Measurements from ENCODE around the gene ABCA3. TPM values are rescaled to one million over a fixed set of nuclear protein-coding genes. Genes with fewer than 3 reads are reported as not detected.

The ABCA3 gene
- total and polyA plus RNA-seq, 2 of the 8 experiments (the other 6 are each of a cell fraction or from before 2014, with no cell fraction given) = 5.7 to 7.9 TPM

DNA sequence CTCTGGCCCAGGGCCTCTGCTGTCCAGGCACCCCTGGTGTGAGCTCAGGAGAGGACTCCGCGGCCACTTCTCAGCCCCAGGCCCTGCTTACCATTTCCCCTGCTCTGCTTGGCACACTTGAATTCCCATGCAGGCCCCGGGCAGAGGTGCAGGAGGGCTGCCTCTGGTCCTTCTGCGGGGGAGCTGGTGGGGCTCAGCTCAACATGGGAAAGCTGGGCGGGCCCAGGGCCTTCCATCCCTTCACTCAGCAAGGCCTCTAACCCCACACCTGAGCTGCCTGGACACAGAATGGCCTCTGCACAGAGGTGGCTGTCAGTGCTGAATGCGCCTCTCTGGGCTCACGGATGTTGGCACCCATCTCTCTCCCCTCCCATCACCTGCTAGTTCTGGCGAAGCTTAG lies 60.1 kb downstream of the ABCA3 start:
- no peak overlapping the region for H3K56ac ChIP-seq (replicated peaks; ENCODE audit: insufficient read length, low read depth, low read length)
- FAIRE-seq = no peak
- no peak overlapping the region for H3K4ac ChIP-seq (replicated peaks; ENCODE audit: insufficient read length, low read depth, low read length)
- no peaks in the 10 kb centered on the region for H3K27me3 ChIP-seq (replicated peaks in 1 of 4; ENCODE audit: control insufficient read depth in 3 of 4, extremely low read depth in 1 of 4, insufficient read depth in 3 of 4, low read length in 3 of 4)
- no peak overlapping the region for H2BK120ac ChIP-seq (replicated peaks; ENCODE audit: low read depth, low read length)
- no peak overlapping the region for H2BK20ac ChIP-seq (ENCODE audit: low read length)
- no peak overlapping the region for H2BK5ac ChIP-seq (ENCODE audit: low read depth, low read length)
- no peak overlapping the region for H4K5ac ChIP-seq (ENCODE audit: insufficient read length, low read depth, low read length)
- H4K8ac ChIP-seq (ENCODE audit: extremely low read depth, insufficient read depth, low read length) = no peak overlapping the region
- no peak overlapping the region for H3K18ac ChIP-seq (ENCODE audit: extremely low read depth, low read length)
- no peak overlapping the region for H2AK5ac ChIP-seq (ENCODE audit: low read depth, low read length)
- TF ChIP-seq CHD1 (IDR thresholded peaks at IDR 0.05; ENCODE audit: low read depth, low read length) (no peak), YY1 (IDR thresholded peaks at IDR 0.05; ENCODE audit: low read depth, low read length) (no peak), TBP (IDR thresholded peaks at IDR 0.05; ENCODE audit: low read depth, low read length) (no peak), JUN (IDR thresholded peaks at IDR 0.05; ENCODE audit: low read depth, low read length) (no peak), SP2 (IDR thresholded peaks at IDR 0.05; ENCODE audit: low read length) (no peak), CEBPB (IDR thresholded peaks at IDR 0.05; ENCODE audit: low read depth, low read length) (no peak), EGR1 (IDR thresholded peaks at IDR 0.05; ENCODE audit: borderline replicate concordance, low read depth, low read length) (no peak), TEAD4 (IDR thresholded peaks at IDR 0.05; ENCODE audit: low read depth, low read length) (no peak), SUZ12 (IDR thresholded peaks at IDR 0.05; ENCODE audit: low read length) (no peak), TAF7 (optimal IDR thresholded peaks at IDR 0.05; ENCODE audit: borderline replicate concordance, low read depth, low read length) (no peak), NRF1 (IDR thresholded peaks at IDR 0.05; ENCODE audit: low read depth, low read length) (no peak)
- H2AFZ ChIP-seq (ENCODE audit: low read length) = no peak overlapping the region
- DNase-seq (ENCODE audit: low read depth in 1 of 2, low spot score in 2 of 2) = no peak
- no peak overlapping the region for H3K27ac ChIP-seq (ENCODE audit: low read depth, low read length)
- H3K79me2 ChIP-seq (ENCODE audit: control insufficient read depth in 1 of 2, insufficient read depth in 2 of 2, low read length in 2 of 2) = no peaks in the 10 kb centered on the region
- no peak overlapping the region for H4K91ac ChIP-seq (replicated peaks; ENCODE audit: insufficient read length, low read length)
- no peak overlapping the region for H3K9ac ChIP-seq (replicated peaks in 1 of 4; ENCODE audit: extremely low read depth in 1 of 4, low read depth in 3 of 4, low read length in 3 of 4)
- ChIA-PET CTCF (ENCODE audit: partially characterized antibody) (interaction anchor here (0.7 to 4.8 kb wide), 11 partner anchors 8 to 221 kb away, joined by 3 to 30 read pairs (median 4); partner anchors contain the start of gene ABCA3), POLR2A (ENCODE audit: partially characterized antibody) (interaction anchor here (0.7 to 3.6 kb wide), 6 partner anchors 9 to 188 kb away, joined by 3 to 29 read pairs (median 4); no protein-coding TSS in a partner anchor)
- no peak overlapping the region for H2BK12ac ChIP-seq (ENCODE audit: low read depth, low read length)
- H3K9me3 ChIP-seq (ENCODE audit: insufficient read depth in 2 of 2, low read depth in 1 of 2, low read length in 1 of 2) = no peaks in the 10 kb centered on the region
- no peak overlapping the region for H3K4me3 ChIP-seq (ENCODE audit: extremely low read depth in 1 of 4, insufficient read depth in 2 of 4, low read depth in 3 of 4, low read length in 4 of 4)
- H3K4me2 ChIP-seq (ENCODE audit: insufficient read depth in 1 of 2, low read depth in 2 of 2, low read length in 2 of 2) = no peak overlapping the region
- 96% methylated on average over 8 of the region's 8 CpGs; no CpG with 5 or more reads in 1 of the 2 experiments for WGBS, 2 experiments (ENCODE audit: extremely low coverage in 1 of 2, insufficient coverage in 1 of 2, insufficient read length in 1 of 2, insufficient replicate concordance in 2 of 2, low coverage in 1 of 2, low lambda C conversion rate in 2 of 2, missing lambda C conversion rate in 1 of 2)
- H3K79me1 ChIP-seq (ENCODE audit: low read depth, low read length) = no peaks in the 10 kb centered on the region
- H3K23ac ChIP-seq (ENCODE audit: insufficient read length) = no peak overlapping the region
- H3K14ac ChIP-seq (ENCODE audit: insufficient read length) = no peak overlapping the region
- H3K23me2 ChIP-seq (ENCODE audit: low read depth, low read length) = no peaks in the 10 kb centered on the region
- no peaks in the 10 kb centered on the region for H3K36me3 ChIP-seq (ENCODE audit: control insufficient read depth in 2 of 4, insufficient read depth in 4 of 4, low read length in 3 of 4)
- H3K4me1 ChIP-seq (replicated peaks in 1 of 4; ENCODE audit: control insufficient read depth in 3 of 4, insufficient read depth in 4 of 4, low read length in 3 of 4) = no peaks in the 10 kb centered on the region; a peak in 1 of 7 replicates
- no peak overlapping the region for H2BK15ac ChIP-seq (ENCODE audit: low read length)
- H4K20me1 ChIP-seq (replicated peaks in 1 of 2; ENCODE audit: control insufficient read depth in 1 of 2, insufficient read depth in 2 of 2, low read length in 2 of 2) = peaks cover 2 to 3% of the 10 kb centered on the region in 2 experiments

Measured in H1 (cell line).